HG02642 (cell line): Measurements from ENCODE around the gene CCNQ.

Experiments used
- ATAC-seq: cut with Tn5 transposase; IDR thresholded peaks from one replicate; pipeline ENCODE4 v1.9.1; 2021; ENCODE audit warnings: mild to moderate bottlenecking; ENCODE audit not compliant: unreplicated experiment, poor library complexity

The CCNQ gene

DNA sequence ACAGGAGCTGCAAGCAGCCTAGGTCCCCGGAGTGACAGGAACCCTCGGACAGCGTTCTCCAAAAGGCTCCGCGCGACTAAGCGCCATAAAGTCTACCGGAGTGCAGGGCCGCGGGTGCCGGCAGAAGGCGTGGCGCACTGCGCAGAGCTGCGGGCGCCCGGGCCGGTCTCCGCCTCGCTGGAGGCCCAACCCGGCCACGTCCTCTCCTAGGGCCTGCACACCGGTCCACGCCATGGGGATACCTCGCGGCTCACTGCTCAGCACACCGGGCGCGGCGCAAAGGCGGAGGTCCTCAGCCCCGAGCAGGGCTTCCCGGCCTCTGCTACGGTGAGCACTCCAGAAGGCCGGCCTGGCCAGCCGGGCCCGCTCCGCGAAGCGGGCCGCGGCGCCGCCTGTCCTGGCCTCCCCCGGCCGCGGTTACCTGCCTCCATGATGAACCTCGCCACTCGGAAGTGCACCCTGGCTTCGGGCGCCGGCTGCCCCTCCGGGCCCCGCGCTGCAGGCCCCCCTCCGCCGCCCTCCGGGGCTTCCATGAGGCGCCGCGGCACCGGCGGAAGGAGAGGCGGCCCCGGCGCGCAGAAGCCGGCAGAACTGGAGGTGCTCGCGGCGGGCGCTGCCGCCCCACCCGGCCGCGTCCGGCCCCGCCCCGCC lies at the start of gene CCNQ:
TSS of gene CCNQ (minus strand) at position 599 of the 651 bp plus-strand sequence. CDS start at position 533, 66 bp downstream.
- ATAC-seq: peak; percentile 61

DNA sequence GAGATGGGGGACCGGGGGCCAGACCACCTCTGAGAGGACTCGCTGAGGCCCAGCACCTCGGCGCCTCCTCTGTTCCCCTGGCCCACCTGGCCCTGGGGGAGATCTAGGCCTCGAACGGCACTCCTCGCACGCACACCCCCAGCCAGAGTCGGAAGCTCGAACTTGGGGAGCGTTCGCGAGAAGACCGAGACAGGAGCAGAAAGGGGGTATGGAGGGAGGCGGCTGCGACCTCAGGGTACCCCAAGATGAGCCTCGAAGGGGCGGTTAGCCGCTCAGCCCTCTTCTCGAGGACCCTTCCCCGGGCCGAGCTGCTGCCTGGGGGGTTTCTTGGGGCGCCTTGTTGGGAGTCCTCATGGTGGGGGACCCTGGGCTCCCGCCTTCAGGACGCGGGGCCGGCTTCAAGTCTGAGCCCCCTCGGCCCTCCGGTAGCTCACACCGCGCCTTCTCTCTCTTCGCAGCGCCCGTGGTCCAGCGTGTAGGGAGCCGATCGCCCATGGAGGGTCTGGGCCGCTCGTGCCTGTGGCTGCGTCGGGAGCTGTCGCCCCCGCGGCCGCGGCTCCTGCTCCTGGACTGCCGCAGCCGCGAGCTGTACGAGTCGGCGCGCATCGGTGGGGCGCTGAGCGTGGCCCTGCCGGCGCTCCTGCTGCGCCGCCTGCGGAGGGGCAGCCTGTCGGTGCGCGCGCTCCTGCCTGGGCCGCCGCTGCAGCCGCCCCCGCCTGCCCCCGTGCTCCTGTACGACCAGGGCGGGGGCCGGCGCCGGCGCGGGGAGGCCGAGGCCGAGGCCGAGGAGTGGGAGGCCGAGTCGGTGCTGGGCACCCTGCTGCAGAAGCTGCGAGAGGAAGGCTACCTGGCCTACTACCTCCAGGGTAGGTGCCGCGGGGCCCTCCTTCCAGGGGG lies 48.8 kb upstream of the CCNQ start:
- no peak for ATAC-seq

DNA sequence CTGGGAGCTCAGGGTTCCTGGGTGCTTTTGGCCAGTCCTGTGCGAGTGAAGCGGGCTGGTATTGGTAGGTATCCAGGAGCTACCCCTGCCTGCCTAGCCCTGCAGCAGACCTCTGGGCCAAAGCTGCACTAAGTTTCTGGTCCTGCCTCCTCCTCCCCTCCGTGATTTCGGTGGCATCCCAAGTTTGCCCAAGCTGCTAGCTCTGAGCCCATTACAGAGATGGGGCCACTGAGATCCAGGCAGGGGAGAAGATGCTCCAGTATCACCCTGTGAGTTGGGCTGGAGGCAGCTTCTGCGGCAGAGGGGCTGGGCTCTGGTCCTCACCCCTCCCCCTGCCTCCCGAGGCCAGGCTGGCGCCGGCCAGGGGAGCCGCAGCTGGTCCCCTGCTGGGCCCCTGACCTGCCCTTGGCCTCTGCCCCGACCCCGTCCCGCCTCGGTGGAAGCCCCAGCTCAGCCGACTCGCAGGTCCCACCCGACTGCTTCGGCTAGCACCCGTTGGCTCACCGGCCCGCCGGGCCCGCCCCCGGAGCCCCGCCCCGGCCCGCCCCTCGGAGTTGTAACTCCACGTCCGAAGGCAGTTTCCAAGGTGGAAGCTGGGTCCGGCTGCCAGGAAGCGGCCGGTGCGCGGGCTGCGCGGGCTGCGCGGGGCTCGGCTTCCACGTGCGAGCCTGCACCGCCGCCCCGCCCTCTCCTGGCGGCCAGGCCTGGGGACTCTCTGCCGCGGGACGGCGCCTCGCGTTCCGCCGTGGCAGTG lies 47.9 kb upstream of the CCNQ start, which contains the start of gene DUSP9:
TSS of gene DUSP9 (plus strand) at position 584 of the 754 bp plus-strand sequence. CDS start 751 bp downstream, outside the sequence.
- ATAC-seq: no peak

DNA sequence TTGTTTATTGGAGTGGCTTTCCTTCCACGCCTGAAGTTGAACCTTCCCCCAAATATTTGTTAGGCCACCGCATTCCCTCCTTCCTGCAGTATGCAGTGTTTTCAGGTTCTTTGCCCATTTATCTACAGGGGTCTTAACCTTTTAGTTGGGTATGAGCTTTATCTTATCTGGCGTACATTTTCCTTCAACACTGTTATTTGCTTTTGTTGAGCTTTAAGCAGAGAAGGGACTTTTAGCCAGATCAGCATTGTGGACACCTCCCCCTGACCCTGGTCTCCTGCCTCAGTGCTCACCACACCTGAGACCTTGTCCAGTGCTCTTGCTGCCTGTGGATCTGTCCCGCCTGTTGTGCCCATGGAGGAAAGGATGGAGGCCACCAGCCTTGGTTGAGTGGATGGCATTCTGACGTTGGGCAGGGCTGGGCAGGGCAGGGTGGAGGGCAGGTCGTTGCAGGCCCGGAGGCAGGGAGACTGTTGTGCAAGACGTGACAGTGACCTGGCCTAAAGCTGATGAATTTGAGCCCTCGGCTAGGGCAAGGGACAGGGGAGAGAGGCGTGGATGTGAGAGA lies 47.1 kb upstream of the CCNQ start:
- no peak for ATAC-seq

DNA sequence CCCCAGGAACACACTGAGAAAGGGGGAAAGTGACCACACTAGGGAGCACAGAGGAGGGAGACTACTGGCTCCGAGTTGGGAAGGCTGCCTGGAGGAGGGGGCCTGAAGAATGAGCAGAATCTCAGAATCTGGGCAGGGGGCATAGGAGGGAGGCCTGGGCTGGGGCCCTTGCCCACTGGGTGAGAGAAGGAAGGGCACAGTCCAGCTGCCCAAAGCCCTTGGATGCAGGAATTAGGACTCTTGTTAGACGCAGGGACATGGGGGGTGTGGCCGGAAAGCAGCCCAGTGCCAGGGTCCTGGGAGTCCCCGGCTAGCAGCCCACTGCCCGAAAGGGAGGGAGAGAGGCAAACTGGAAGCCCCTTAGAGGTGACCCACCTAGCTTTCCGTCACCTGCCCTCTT lies 46.2 kb upstream of the CCNQ start:
- ATAC-seq: no peak

DNA sequence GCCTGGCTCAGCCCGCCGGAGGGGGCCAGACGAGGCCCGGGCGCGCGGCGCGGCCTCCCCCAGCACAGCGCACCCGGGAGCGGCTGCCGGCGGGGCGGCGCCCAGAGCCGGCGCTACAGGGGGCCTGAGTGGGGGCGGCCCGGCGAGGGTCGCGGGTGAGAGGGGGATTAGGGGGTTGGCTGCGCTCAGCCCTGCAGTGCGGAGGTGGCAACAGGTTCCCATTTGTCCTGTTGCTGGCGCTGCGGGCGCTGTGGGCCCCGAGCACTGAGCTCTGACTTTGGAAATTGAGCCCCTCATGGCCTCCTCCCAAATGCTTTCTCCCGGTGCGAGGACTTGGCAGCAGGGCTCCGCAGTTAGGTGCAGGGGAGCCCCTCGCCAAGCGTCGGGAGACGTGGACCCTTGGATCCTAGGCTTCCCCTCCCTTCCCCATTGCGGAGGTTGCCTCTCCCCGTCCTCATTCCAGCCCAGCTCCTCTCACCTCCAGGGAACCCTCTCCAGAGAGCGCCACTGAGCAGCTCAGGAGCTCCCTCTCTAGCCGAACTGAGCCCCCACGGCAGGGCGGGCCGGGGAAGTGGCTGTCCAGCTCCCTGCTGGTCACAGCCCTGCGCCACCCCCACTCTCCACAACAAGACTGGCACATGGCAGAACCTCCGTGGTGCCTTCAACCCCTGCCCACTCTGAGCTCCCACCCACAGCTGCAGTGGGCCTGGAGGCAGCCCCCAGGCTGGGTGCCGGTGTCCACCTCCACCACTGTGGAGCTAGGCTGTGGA lies 45.6 kb upstream of the CCNQ start:
- ATAC-seq: no peak

DNA sequence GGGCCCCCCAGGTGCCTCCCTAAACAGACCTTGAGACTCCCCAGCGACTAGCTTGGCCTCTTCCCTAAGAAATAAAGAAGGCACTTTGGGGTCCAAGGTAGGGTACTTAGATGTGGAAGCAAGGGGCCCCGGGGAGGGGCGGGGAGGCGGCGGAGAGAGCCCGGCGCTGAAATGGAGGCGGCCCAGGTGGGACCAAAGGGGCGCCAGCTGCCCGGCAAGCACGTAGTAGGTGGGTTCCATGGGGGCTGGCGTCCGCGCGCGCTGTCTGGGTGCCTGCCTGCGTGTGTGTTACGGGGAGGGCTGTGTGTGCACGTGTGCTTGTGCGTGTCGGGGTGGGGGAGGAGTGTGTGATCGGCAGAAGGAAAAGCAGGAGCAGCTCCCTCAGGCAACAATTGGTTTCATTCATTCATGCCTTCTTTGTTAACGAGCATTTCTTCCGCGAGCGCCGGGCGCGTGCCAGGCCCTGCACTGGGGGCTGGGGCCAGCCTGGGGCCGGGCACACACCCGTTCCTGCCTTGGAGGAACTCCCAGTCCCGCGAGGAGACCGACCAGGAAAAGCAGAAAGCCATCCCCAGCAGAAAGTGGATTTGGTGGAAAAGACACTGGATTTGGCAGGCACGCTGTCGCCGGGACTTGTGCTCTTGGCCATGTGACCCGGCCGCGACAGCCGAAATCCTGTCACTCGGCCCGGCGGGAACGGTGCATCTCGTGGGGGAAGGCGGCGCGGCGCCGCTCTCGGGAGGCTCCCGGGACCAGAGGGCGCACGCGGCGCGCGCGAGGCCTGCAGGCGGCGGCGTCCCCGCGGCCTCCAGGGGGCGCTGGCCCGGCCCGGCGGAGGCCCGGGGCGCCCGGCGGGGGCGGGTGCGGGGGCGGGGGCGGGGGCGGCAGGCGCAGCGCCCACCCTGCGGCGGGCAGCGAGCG lies 44.8 kb upstream of the CCNQ start:
- ATAC-seq: no peak

DNA sequence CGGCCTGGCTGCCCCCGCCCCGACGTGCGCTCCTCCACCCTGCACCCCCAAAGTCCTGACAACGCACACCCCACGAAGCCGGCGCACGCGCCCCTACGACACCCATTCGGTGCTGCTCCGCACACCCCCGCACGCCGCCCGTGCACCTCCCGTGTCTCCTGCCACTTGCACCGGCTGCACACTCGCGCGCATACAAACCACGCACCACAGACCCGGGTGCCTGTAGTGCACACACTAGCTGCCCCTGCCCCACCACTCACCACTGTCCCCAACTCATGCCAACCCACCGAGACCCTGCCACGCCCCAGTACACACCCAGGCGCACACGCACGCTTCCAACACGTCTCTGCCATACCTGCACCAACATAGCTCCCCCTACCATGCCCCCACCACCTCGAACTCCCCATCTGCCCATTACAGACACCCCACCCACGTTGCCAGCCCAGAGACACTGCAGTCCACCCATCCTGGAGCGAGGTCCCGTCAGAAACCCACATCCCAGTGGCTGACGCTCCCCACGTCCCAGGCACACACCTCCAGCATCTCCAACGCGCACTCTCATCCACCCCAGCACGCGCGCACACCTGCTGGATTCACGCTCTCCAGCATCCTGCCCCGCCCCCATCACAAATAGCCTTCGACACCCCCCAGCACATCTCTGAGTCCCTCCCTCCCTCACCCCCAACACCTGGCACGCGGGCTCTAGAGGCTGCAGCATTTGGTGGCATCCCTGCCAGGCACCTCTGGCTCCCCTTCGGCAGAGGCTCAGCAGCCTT lies 43.9 kb upstream of the CCNQ start:
- no peak for ATAC-seq

DNA sequence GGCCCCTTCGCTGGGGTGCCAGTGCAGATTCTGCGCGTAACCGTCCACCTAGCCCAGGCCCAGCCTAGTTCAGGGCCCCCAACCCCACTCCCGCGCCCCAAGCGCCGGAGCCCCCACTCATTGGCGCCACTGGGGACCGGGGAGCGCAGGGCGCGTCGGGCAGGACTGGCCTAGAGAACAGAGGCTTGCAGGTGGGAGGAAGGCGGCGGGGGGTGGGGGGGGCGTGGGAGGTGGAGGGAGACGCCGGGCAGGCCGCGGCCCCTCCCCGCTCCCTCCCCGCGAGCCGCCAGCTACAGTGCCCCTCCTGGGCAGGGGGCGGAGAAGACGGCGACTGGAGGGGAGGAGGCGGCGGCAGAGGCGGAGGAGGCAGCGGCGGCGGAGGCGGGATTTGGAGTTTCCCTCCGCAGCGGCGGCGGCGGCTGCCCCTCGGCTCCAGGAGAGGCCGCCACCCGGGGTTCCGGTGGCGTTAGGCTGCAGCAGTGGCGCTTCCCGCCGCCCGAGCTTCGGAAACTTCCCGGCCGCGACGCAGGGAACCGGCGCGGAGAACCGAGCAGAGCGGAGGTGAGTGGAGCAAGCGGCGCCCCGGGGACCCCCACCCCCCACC lies 43.2 kb upstream of the CCNQ start:
- ATAC-seq: no peak

DNA sequence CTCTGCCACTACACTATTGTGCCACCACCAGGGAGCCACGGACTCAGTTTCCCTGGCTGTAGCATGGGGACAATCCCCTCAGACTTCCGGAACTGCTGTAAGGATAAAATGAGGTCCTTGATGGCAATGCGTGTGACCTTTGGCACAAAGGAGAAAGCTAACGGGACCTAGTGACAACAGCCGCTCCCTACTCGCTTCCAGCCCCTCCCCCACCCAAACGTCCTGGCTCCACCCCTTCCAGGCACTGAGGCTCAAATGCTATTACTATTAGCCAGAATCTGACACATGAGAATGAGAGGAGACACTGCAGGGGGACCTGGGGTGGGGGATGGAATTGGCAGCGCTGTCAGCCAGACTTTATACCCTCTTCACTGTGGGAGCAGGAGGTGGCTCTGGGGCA lies 42.7 kb upstream of the CCNQ start:
- ATAC-seq: no peak

DNA sequence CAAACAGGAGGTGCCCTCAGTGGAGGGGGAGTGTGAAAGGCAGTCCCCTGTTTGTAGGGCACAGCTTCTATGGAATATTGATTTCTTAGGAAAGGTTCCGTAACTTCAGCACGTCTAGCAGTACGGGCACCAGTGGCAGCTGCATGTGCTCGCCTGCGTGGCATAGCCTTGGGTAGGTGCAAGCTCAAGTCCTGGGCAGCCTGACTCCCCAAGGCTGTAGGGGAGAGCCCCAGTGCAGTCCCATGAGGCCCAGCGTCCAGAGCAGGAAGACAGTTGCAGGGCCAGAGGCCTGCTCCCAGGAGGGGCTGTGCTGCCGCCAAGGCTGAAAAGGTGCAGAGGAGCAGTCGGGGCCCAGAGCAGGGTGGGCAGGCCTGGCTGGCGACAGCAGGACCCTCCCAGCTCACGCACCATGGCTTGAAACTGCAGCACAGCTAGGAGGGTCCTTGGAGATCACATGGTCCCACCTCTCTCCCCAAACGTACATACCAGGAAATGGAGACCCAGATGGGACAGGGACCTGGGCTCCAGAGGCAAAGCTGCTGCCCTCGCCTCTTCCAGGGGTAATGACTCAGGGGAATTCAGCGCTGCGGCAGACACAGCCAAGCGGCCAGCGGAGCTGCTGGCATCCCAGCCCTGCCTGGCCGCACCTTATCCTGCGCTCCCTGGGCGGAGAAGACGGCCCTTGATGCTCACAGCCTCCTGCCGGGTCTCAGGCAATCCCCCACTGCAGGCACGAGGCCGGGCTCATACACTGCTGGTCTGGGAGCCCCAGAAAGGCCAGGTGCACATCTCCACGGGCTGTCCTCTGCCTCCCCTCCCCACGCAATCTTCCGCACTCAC lies 42.0 kb upstream of the CCNQ start:
- no peak for ATAC-seq

DNA sequence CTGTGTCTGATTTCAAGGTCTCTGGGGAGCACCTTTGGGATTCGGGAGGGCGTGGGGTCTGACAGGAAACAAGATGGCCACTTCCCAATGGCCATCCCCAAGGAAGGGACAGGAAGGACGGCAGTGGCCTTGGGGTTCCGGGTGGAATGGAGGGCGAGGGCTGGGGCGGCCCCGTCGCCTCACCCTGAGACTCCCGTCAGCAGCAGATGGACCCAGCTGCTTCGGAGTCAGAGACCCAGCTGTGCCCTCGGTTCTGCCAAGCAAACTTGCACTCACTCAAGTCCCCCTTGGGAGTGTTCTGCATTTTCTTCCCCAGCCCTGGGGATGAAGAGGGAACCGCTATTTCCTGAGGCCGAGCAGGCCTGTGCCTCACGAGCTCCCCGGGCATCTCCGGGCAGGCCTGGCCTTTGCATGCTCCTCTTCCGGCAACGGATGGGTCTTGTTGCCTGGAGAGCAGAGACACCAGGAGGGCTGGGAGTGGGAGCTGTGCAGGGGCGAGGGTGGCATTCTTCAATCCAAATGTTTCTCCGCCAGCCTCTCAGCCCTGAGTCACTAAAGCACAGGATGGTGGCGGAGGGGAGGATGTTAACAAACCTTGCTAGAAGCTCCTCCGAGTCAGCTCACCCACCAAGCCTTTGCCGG lies 41.2 kb upstream of the CCNQ start:
- ATAC-seq: no peak

DNA sequence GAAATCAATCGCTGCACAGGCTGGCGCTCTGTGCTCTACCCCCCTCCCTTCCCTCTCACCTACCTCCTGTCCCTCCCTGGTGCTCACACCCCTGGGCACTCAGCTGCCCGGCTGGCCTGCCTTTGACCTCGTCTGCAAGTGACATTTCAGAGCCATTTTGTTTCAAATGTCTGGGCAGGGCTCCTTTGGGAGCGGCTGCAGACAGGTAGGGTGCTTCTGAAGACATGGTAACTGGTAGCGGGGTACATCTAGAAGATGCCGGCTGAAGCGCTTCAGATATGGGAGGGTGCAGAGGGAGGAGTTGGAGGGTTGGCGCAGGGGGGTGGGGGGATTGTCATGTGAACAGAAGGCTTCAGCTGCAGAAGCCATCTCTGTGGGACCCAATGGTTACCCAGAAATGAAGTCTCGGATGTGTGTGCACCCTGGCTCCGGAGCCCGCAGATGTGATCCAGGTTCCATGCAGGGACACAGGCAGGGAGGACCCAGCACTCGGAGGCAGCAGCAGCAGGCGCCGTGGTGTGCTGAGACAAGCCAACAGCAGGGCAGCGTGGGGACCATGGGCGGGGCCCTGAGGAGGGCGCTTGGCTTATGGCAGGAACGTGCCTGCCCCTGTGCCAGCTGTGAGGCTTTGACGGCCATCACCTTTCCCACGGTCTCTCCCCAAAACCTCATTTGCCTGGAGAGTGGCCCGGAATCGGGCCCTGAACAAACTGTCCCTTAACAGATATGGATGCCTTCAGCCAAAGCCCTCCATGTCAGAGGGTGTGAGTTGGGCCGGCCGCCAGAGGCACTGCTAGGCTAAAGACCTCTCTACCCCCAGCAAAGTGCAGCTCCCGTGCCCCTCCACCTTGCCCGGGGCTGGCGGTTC lies 40.5 kb upstream of the CCNQ start:
- no peak for ATAC-seq

DNA sequence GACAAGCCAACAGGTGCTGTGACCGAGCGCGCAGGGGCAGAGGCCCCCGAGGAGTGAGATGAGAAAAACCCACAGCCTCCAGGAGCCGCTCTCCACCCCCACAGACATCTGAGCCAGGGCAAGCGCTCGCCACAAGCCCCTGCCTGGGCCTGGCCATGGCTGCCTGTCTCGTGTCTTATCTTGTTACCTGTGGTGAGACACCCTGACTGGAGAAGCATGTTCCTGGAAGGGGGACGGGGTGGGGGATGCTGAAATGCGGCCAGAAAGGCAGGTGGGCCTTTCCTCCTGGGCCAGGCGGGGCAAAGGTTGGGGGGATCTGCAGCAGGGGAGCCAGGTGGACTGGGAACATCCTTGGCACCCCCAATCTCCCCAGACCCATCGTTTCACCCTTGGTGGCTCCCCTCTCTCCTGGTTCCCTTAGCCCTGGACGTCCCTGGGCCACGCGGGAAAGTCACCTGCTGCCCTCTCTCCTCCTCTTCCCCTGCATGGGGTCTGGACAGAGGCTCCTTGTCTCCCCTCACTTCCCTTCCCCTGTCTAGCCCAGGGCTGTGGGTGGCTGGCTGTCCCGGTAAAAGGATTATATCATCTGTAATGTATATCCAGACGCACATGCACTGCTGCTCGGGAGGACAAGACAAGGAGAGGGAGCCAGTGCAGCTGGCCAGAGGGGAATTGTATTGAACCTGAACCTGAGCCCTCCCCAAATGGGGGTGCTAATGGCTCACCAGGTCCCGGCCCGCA lies 39.7 kb upstream of the CCNQ start:
- no peak for ATAC-seq

DNA sequence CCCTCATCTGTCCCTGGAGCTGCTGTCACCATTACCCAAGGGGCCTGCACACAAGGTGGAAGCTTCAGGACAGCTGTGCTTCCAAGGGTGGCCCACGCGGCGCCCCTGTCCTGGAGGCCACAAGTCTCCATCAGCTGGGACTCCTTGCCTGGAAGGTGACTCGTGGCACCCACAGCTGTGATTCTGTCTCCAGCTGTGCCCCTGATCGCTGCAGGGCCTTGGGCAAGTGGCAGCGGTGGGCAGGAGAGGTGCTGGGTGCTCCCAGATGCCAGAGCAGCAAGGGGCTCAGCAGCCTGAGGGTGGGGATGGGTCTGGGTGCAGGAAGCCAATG lies 39.1 kb upstream of the CCNQ start:
- ATAC-seq: no peak
